Measurements from ENCODE around the gene USP25. TPM values are rescaled to one million over a fixed set of nuclear protein-coding genes. Genes with fewer than 3 reads are reported as not detected.

The USP25 gene
- total and polyA plus RNA-seq, 2 donors (not counting 1 experiment from before 2014, with no cell fraction given): 40.6 to 65.7 TPM

DNA sequence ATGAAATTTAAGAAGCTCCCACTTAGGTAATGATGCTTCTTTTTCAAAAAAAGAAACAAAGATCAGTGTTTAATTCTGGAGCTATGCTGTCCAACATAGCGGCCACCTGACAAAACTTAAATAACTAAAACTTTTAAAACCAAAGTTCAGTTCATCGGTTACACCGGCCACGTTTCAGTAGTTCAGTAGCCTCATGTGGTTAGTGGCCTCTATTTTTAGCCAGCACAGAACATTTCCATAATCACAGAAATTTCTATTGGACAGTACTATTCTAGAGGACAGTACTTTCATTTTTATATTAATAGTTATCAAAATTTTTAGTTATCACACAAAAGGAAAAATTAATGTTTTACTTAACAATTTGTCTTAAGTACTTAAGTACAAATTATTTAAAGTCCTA, 141.0 kb downstream of the USP25 start:
- no peaks in the 10 kb centered on the region for H3K36me3 ChIP-seq (ENCODE audit: control insufficient read depth, insufficient read depth, low read length)
- H3K27ac ChIP-seq (ENCODE audit: insufficient read depth, low read length): no peak overlapping the region
- H3K4me3 ChIP-seq (replicated peaks in 1 of 4; ENCODE audit: control extremely low read depth in 1 of 4, insufficient read depth in 1 of 4, low read depth in 3 of 4, low read length in 4 of 4): no peak overlapping the region

DNA sequence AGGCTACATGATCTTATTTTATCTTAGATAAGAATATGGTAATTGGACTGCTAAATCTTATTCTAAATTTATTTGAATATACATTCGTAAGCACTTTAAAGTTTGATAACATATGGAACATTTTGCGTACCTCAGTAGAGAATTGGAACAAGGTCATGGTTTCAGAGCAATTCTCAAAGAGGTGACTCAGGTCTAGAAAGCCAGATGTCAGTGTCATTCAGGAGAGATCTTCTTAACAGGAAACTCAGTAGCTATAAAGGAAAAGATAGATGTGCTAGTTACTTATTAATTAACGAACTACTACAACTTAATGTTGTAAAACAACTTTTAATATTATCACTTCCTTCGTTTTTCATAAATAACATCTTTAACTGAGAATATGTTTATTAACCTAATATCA, 142.5 kb downstream of the USP25 start:
- Histone ChIP-seq H3K36me3 (ENCODE audit: control insufficient read depth, insufficient read depth, low read length) (no peaks in the 10 kb centered on the region), H3K9ac (ENCODE audit: insufficient read depth, low read length) (no peak overlapping the region)
- DNase-seq (ENCODE audit: low read depth in 2 of 2): no peak

More for the DNA sequence above, 141.0 kb downstream of the USP25 start:
- no peak overlapping the region for H3K9ac ChIP-seq (ENCODE audit: insufficient read depth, low read length)
- no peak overlapping the region for H2AFZ ChIP-seq (ENCODE audit: low read length)
- no peak overlapping the region for H3K4me2 ChIP-seq (ENCODE audit: extremely low read depth, insufficient read depth, low read length)
- no peaks in the 10 kb centered on the region for H4K20me1 ChIP-seq (ENCODE audit: control insufficient read depth, extremely low read depth, insufficient read depth, low read length)
- H3K9me3 ChIP-seq (ENCODE audit: control insufficient read depth, insufficient read depth, low read depth, low read length): no peaks in the 10 kb centered on the region
- no peak for DNase-seq (ENCODE audit: low read depth in 2 of 2)
- H3K79me2 ChIP-seq (ENCODE audit: control insufficient read depth, insufficient read depth, low read length): no peaks in the 10 kb centered on the region
- no peak for TF ChIP-seq EZH2 (IDR thresholded peaks at IDR 0.05; ENCODE audit: low read length, missing control alignments)
- TF ChIP-seq, protein P1, sequence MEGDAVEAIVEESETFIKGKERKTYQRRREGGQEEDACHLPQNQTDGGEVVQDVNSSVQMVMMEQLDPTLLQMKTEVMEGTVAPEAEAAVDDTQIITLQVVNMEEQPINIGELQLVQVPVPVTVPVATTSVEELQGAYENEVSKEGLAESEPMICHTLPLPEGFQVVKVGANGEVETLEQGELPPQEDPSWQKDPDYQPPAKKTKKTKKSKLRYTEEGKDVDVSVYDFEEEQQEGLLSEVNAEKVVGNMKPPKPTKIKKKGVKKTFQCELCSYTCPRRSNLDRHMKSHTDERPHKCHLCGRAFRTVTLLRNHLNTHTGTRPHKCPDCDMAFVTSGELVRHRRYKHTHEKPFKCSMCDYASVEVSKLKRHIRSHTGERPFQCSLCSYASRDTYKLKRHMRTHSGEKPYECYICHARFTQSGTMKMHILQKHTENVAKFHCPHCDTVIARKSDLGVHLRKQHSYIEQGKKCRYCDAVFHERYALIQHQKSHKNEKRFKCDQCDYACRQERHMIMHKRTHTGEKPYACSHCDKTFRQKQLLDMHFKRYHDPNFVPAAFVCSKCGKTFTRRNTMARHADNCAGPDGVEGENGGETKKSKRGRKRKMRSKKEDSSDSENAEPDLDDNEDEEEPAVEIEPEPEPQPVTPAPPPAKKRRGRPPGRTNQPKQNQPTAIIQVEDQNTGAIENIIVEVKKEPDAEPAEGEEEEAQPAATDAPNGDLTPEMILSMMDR (conservative IDR thresholded peaks at IDR 0.05 in 1 of 2, IDR thresholded peaks at IDR 0.05 in 1 of 2; ENCODE audit: low read depth in 1 of 2, low read length in 2 of 2): no peak
- no peaks in the 10 kb centered on the region for H3K4me1 ChIP-seq (ENCODE audit: control insufficient read depth, extremely low read depth, insufficient read depth, low read length)
- H3K27me3 ChIP-seq (ENCODE audit: control insufficient read depth, insufficient read depth, low read length): no peaks in the 10 kb centered on the region

DNA sequence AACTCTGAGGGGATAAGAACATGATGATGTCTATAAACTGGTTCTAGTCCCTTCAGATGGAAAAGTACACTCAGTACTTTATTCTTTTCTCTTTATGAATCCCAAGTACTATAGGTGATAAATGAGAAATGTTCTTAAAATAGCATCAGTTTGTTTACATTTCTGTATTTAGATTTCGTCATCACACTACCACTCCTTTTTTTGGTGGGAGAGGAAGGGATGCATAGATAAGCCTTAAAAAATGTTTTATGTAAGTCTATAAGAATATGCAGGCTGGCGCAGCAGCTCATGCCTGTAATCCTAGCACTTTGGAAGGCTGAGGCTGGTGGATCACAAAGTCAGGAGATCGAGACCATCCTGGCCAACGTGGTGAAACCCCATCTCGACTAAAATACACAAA, 144.8 kb downstream of the USP25 start:
- Histone ChIP-seq H3K27ac (ENCODE audit: insufficient read depth, low read length) (no peak overlapping the region), H3K4me2 (ENCODE audit: extremely low read depth, insufficient read depth, low read length) (no peak overlapping the region), H3K27me3 (ENCODE audit: control insufficient read depth, insufficient read depth, low read length) (no peaks in the 10 kb centered on the region), H3K79me2 (ENCODE audit: control insufficient read depth, insufficient read depth, low read length) (no peaks in the 10 kb centered on the region), H3K9ac (ENCODE audit: insufficient read depth, low read length) (no peak overlapping the region), H4K20me1 (ENCODE audit: control insufficient read depth, extremely low read depth, insufficient read depth, low read length) (no peaks in the 10 kb centered on the region), H3K4me3 (replicated peaks in 1 of 4; ENCODE audit: control extremely low read depth in 1 of 4, insufficient read depth in 1 of 4, low read depth in 3 of 4, low read length in 4 of 4) (no peak overlapping the region), H3K4me1 (ENCODE audit: control insufficient read depth, extremely low read depth, insufficient read depth, low read length) (no peaks in the 10 kb centered on the region), H3K9me3 (ENCODE audit: control insufficient read depth, insufficient read depth, low read depth, low read length) (no peaks in the 10 kb centered on the region), H2AFZ (ENCODE audit: low read length) (no peak overlapping the region), H3K36me3 (ENCODE audit: control insufficient read depth, insufficient read depth, low read length) (no peaks in the 10 kb centered on the region)
- peak; percentile 8 to 69 for DNase-seq (ENCODE audit: low read depth in 2 of 2)
- TF ChIP-seq EZH2 (IDR thresholded peaks at IDR 0.05; ENCODE audit: low read length, missing control alignments): no peak
- TF ChIP-seq, protein P1 (conservative IDR thresholded peaks at IDR 0.05 in 1 of 2, IDR thresholded peaks at IDR 0.05 in 1 of 2; ENCODE audit: low read depth in 1 of 2, low read length in 2 of 2): no peak

More for the DNA sequence above, 142.5 kb downstream of the USP25 start:
- H3K27me3 ChIP-seq (ENCODE audit: control insufficient read depth, insufficient read depth, low read length): no peaks in the 10 kb centered on the region
- no peak for TF ChIP-seq EZH2 (IDR thresholded peaks at IDR 0.05; ENCODE audit: low read length, missing control alignments)
- TF ChIP-seq, protein P1 (conservative IDR thresholded peaks at IDR 0.05 in 1 of 2, IDR thresholded peaks at IDR 0.05 in 1 of 2; ENCODE audit: low read depth in 1 of 2, low read length in 2 of 2): no peak
- no peak overlapping the region for H3K4me3 ChIP-seq (replicated peaks in 1 of 4; ENCODE audit: control extremely low read depth in 1 of 4, insufficient read depth in 1 of 4, low read depth in 3 of 4, low read length in 4 of 4)
- no peak overlapping the region for H2AFZ ChIP-seq (ENCODE audit: low read length)
- no peaks in the 10 kb centered on the region for H3K79me2 ChIP-seq (ENCODE audit: control insufficient read depth, insufficient read depth, low read length)
- no peaks in the 10 kb centered on the region for H4K20me1 ChIP-seq (ENCODE audit: control insufficient read depth, extremely low read depth, insufficient read depth, low read length)
- H3K27ac ChIP-seq (ENCODE audit: insufficient read depth, low read length): no peak overlapping the region
- H3K4me2 ChIP-seq (ENCODE audit: extremely low read depth, insufficient read depth, low read length): no peak overlapping the region
- no peaks in the 10 kb centered on the region for H3K4me1 ChIP-seq (ENCODE audit: control insufficient read depth, extremely low read depth, insufficient read depth, low read length)
- H3K9me3 ChIP-seq (ENCODE audit: control insufficient read depth, insufficient read depth, low read depth, low read length): no peaks in the 10 kb centered on the region
